ENCODE data around the gene MEFV.
"Not testable (repeated sequence)": the region's sequence is repeated elsewhere in the genome, so short reads cannot be mapped to it uniquely, and the experiment has no call there.

The MEFV gene

GRCh38 chr16:3274947-3275346, 18.5 kb upstream of the MEFV start:
- no peaks in the 10 kb centered on the region for H3K36me3 ChIP-seq (ENCODE audit: insufficient read depth, low read length)
- no peak overlapping the region for H3K9ac ChIP-seq (ENCODE audit: insufficient read length)
- no peak overlapping the region for H3K4me3 ChIP-seq
- no peak overlapping the region for H3K27ac ChIP-seq
- no peak for DNase-seq (ENCODE audit: low read depth, low spot score)
- H3K9me3 ChIP-seq (ENCODE audit: low read depth, low read length): no peaks in the 10 kb centered on the region
- TF ChIP-seq EZH2 (IDR thresholded peaks at IDR 0.05) (no peak), POLR2AphosphoS5 (IDR thresholded peaks at IDR 0.05; ENCODE audit: borderline replicate concordance, low read depth, low read length) (no peak), FOXP2 (optimal IDR thresholded peaks at IDR 0.05; ENCODE audit: control extremely low read depth, extremely low read length, insufficient read depth) (no peak)

GRCh38 chr16:3274490-3274889, 18.1 kb upstream of the MEFV start:
- Histone ChIP-seq H3K9me3 (ENCODE audit: low read depth, low read length) (no peaks in the 10 kb centered on the region), H3K27ac (no peak overlapping the region), H3K4me3 (no peak overlapping the region), H3K36me3 (ENCODE audit: insufficient read depth, low read length) (no peaks in the 10 kb centered on the region), H3K9ac (ENCODE audit: insufficient read length) (no peak overlapping the region)
- TF ChIP-seq FOXP2 (optimal IDR thresholded peaks at IDR 0.05; ENCODE audit: control extremely low read depth, extremely low read length, insufficient read depth) (no peak), POLR2AphosphoS5 (IDR thresholded peaks at IDR 0.05; ENCODE audit: borderline replicate concordance, low read depth, low read length) (no peak), EZH2 (IDR thresholded peaks at IDR 0.05) (no peak)
- no peak for DNase-seq (ENCODE audit: low read depth, low spot score)

GRCh38 chr16:3271281-3271680, 14.8 kb upstream of the MEFV start:
- not testable (repeated sequence) for H3K9me3 ChIP-seq (ENCODE audit: low read depth, low read length); H3K36me3 ChIP-seq (ENCODE audit: insufficient read depth, low read length); H3K27ac ChIP-seq; H3K4me3 ChIP-seq; H3K9ac ChIP-seq (ENCODE audit: insufficient read length); DNase-seq (ENCODE audit: low read depth, low spot score)

- H3K4me3 ChIP-seq; H3K36me3 ChIP-seq (ENCODE audit: insufficient read depth, low read length); H3K27ac ChIP-seq; DNase-seq (ENCODE audit: low read depth, low spot score); H3K9me3 ChIP-seq (ENCODE audit: low read depth, low read length); H3K9ac ChIP-seq (ENCODE audit: insufficient read length): not testable (repeated sequence)
Observed at GRCh38 chr16:3270718-3271117, 14.3 kb upstream of the MEFV start.

GRCh38 chr16:3268294-3268693, 11.9 kb upstream of the MEFV start:
- H3K9me3 ChIP-seq (ENCODE audit: low read depth, low read length): no peaks in the 10 kb centered on the region; the same call in 1 of the 2 replicates
- DNase-seq (ENCODE audit: low read depth, low spot score): no peak
- H3K27ac ChIP-seq: no peak overlapping the region
- H3K9ac ChIP-seq (ENCODE audit: insufficient read length): no peak overlapping the region
- H3K36me3 ChIP-seq (ENCODE audit: insufficient read depth, low read length): no peaks in the 10 kb centered on the region
- no peak overlapping the region for H3K4me3 ChIP-seq
- TF ChIP-seq FOXP2 (optimal IDR thresholded peaks at IDR 0.05; ENCODE audit: control extremely low read depth, extremely low read length, insufficient read depth) (no peak), EZH2 (IDR thresholded peaks at IDR 0.05) (no peak), POLR2AphosphoS5 (IDR thresholded peaks at IDR 0.05; ENCODE audit: borderline replicate concordance, low read depth, low read length) (no peak)

GRCh38 chr16:3266873-3267537, 10.6 kb upstream of the MEFV start:
- DNase-seq (ENCODE audit: low read depth, low spot score): no peak
- Histone ChIP-seq H3K27ac (peak overlapping the region; percentile 72; the same call in 1 of the 2 replicates), H3K9me3 (ENCODE audit: low read depth, low read length) (no peaks in the 10 kb centered on the region; the same call in 1 of the 2 replicates), H3K9ac (ENCODE audit: insufficient read length) (peak overlapping the region; percentile 22), H3K4me3 (peak overlapping the region; percentile 6; the same call in 1 of the 2 replicates), H3K36me3 (ENCODE audit: insufficient read depth, low read length) (no peaks in the 10 kb centered on the region)
- TF ChIP-seq EZH2 (IDR thresholded peaks at IDR 0.05) (no peak), POLR2AphosphoS5 (IDR thresholded peaks at IDR 0.05; ENCODE audit: borderline replicate concordance, low read depth, low read length) (no peak), FOXP2 (optimal IDR thresholded peaks at IDR 0.05; ENCODE audit: control extremely low read depth, extremely low read length, insufficient read depth) (no peak)

GRCh38 chr16:3264137-3265036, 8.0 kb upstream of the MEFV start:
- H3K9ac ChIP-seq (ENCODE audit: insufficient read length): peak overlapping the region; percentile 88
- DNase-seq (ENCODE audit: low read depth, low spot score): peak; percentile 76
- TF ChIP-seq POLR2AphosphoS5 (IDR thresholded peaks at IDR 0.05; ENCODE audit: borderline replicate concordance, low read depth, low read length) (peak; percentile 87), EZH2 (IDR thresholded peaks at IDR 0.05) (no peak), FOXP2 (optimal IDR thresholded peaks at IDR 0.05; ENCODE audit: control extremely low read depth, extremely low read length, insufficient read depth) (no peak)
- peak overlapping the region; percentile 80 for H3K4me3 ChIP-seq
- H3K27ac ChIP-seq: peak overlapping the region; percentile 91
- H3K9me3 ChIP-seq (ENCODE audit: low read depth, low read length): no peaks in the 10 kb centered on the region; the same call in 1 of the 2 replicates
- H3K36me3 ChIP-seq (ENCODE audit: insufficient read depth, low read length): no peaks in the 10 kb centered on the region

GRCh38 chr16:3262517-3262916, 6.1 kb upstream of the MEFV start:
- TF ChIP-seq FOXP2 (optimal IDR thresholded peaks at IDR 0.05; ENCODE audit: control extremely low read depth, extremely low read length, insufficient read depth) (no peak), EZH2 (IDR thresholded peaks at IDR 0.05) (no peak), POLR2AphosphoS5 (IDR thresholded peaks at IDR 0.05; ENCODE audit: borderline replicate concordance, low read depth, low read length) (no peak)
- no peak for DNase-seq (ENCODE audit: low read depth, low spot score)
- Histone ChIP-seq H3K4me3 (no peak overlapping the region), H3K9me3 (ENCODE audit: low read depth, low read length) (no peaks in the 10 kb centered on the region; the same call in 1 of the 2 replicates), H3K36me3 (ENCODE audit: insufficient read depth, low read length) (no peaks in the 10 kb centered on the region), H3K27ac (no peak overlapping the region), H3K9ac (ENCODE audit: insufficient read length) (no peak overlapping the region)

Measured in SK-N-MC (cell line).